WTC11 (cell line): ENCODE results near the gene ATP8B4. TPM values are rescaled to one million over a fixed set of nuclear protein-coding genes. Genes with fewer than 3 reads are reported as not detected.
A peak's percentile ranks its signal among the peaks of the same experiment; 100 is the strongest.

Experiments
- ATAC-seq: fragments of 200-7000 bp; cut with Tn5 transposase; 2 replicates; pipeline ENCODE4 v1.10.0; 2021; ENCODE audit warnings: mild to moderate bottlenecking, moderate library complexity
- CTCF ChIA-PET: fragments of 300-600 bp; sonication (Branson Sonifier 250); formaldehyde crosslinking; loops from one replicate; lab custom pipeline; 2021; ENCODE audit warnings: antibody characterized with exemption; lab: Charles Lee
- POLR2A ChIA-PET: fragments of 350-600 bp; sonication (Branson Sonifier 250); formaldehyde crosslinking; loops from one replicate; lab custom pipeline; 2021; ENCODE audit warnings: antibody characterized with exemption; lab: Charles Lee
- DNase-seq: peaks from one replicate; pipeline ENCODE4 v3.0.0; 2021; ENCODE audit warnings: low spot score
- H3K27ac Mint-ChIP-seq: 2 replicates; pipeline ENCODE4 v1.8.0; 2021; ENCODE audit warnings: mixed read lengths
- H3K27me3 Mint-ChIP-seq: 2 replicates; pipeline ENCODE4 v1.8.0; 2021; ENCODE audit warnings: low read depth, mild to moderate bottlenecking, moderate library complexity, mixed read lengths
- H3K36me3 Mint-ChIP-seq: 2 replicates; pipeline ENCODE4 v1.8.0; 2021; ENCODE audit warnings: mixed read lengths
- H3K4me1 Mint-ChIP-seq: 2 replicates; pipeline ENCODE4 v1.8.0; 2022; ENCODE audit warnings: mixed read lengths
- H3K4me3 Mint-ChIP-seq: 2 replicates; pipeline ENCODE4 v1.8.0; 2021; ENCODE audit warnings: mild to moderate bottlenecking, moderate library complexity, mixed read lengths
- H3K9me3 Mint-ChIP-seq: 2 replicates; pipeline ENCODE4 v1.8.0; 2021; ENCODE audit warnings: mixed read lengths
- E2F4 ChIP-seq: sonication (generic); formaldehyde crosslinking; IDR thresholded peaks from 2 replicates; pipeline ENCODE4 v1.8.1; 2022; ENCODE audit warnings: low read depth, mild to moderate bottlenecking, moderate library complexity, missing genetic modification reagents, borderline replicate concordance
- ELF4 ChIP-seq: sonication (generic); formaldehyde crosslinking; IDR thresholded peaks from 2 replicates; pipeline ENCODE4 v1.8.1; 2022; ENCODE audit warnings: low read depth, mild to moderate bottlenecking, moderate library complexity, missing genetic modification reagents
- ETV6 ChIP-seq: sonication (generic); formaldehyde crosslinking; IDR thresholded peaks from 2 replicates; pipeline ENCODE4 v1.8.1; 2022; ENCODE audit warnings: mild to moderate bottlenecking, missing genetic modification reagents
- FOXK1 ChIP-seq: sonication (generic); formaldehyde crosslinking; IDR thresholded peaks from 2 replicates; pipeline ENCODE4 v1.8.0; 2022; ENCODE audit warnings: mild to moderate bottlenecking, moderate library complexity, missing genetic modification reagents
- IRF1 ChIP-seq: sonication (generic); formaldehyde crosslinking; IDR thresholded peaks from 2 replicates; pipeline ENCODE4 v1.8.0; 2023; ENCODE audit warnings: missing genetic modification reagents
- MAX ChIP-seq: sonication (generic); formaldehyde crosslinking; IDR thresholded peaks from 2 replicates; pipeline ENCODE4 v1.8.0; 2022; ENCODE audit warnings: mild to moderate bottlenecking, missing genetic modification reagents
- NFYB ChIP-seq: sonication (generic); formaldehyde crosslinking; conservative IDR thresholded peaks from 2 replicates; pipeline ENCODE4 v1.8.0; 2022; ENCODE audit warnings: low read depth, missing genetic modification reagents
- USF2 ChIP-seq: sonication (generic); formaldehyde crosslinking; IDR thresholded peaks from 2 replicates; pipeline ENCODE4 v1.8.1; 2023; ENCODE audit warnings: mild to moderate bottlenecking, missing genetic modification reagents, moderate library complexity
- ZNF121 ChIP-seq: sonication (generic); formaldehyde crosslinking; IDR thresholded peaks from 2 replicates; pipeline ENCODE4 v1.8.0; 2023; ENCODE audit warnings: missing genetic modification reagents
- total RNA-seq: library from RNA; stranded (reverse); gene quantifications from 3 replicates; pipeline ENCODE4 v1.2.3, GENCODE V29; 2021
- TF ChIP-seq, protein P1 (sequence below): sonication (generic); formaldehyde crosslinking; IDR thresholded peaks from 2 replicates; pipeline ENCODE4 v1.8.1; 2022; ENCODE audit warnings: low read depth, missing genetic modification reagents, borderline replicate concordance
- TF ChIP-seq, protein P2 (sequence below): sonication (generic); formaldehyde crosslinking; IDR thresholded peaks from 2 replicates; pipeline ENCODE4 v1.8.1; 2022; ENCODE audit warnings: mild to moderate bottlenecking, missing genetic modification reagents, moderate library complexity, borderline replicate concordance
- TF ChIP-seq, protein P3 (sequence below): sonication (generic); formaldehyde crosslinking; IDR thresholded peaks from 2 replicates; pipeline ENCODE4 v1.8.0; 2022; ENCODE audit warnings: missing genetic modification reagents
- TF ChIP-seq, protein P4 (sequence below): fragments of 250-450 bp; sonication (Bioruptor Pico); IDR thresholded peaks from 2 replicates; pipeline ENCODE4 v2.1.2; 2022; ENCODE audit warnings: mild to moderate bottlenecking, moderate library complexity
- TF ChIP-seq, protein P5 (sequence below): sonication (generic); formaldehyde crosslinking; conservative IDR thresholded peaks from 2 replicates; pipeline ENCODE4 v1.8.1; 2023; ENCODE audit warnings: mild to moderate bottlenecking, low read depth, missing genetic modification reagents, moderate library complexity

ATP8B4 gene
- total RNA-seq, 1 experiment from 2014 or later = 0.37 TPM

GRCh38 chr15:50059883-50060282 lies 59.1 kb downstream of the ATP8B4 start:
- Mint-ChIP-seq H3K9me3 (0 out of 2 replicates have a peak, but pooled peaks cover under 1% of the 10 kb centered on the region), H3K36me3 (no peaks in the 10 kb centered on the region), H3K27me3 (no peaks in the 10 kb centered on the region), H3K4me3 (no peak overlapping the region)
- DNase-seq = no peak
- TF ChIP-seq, protein P1, sequence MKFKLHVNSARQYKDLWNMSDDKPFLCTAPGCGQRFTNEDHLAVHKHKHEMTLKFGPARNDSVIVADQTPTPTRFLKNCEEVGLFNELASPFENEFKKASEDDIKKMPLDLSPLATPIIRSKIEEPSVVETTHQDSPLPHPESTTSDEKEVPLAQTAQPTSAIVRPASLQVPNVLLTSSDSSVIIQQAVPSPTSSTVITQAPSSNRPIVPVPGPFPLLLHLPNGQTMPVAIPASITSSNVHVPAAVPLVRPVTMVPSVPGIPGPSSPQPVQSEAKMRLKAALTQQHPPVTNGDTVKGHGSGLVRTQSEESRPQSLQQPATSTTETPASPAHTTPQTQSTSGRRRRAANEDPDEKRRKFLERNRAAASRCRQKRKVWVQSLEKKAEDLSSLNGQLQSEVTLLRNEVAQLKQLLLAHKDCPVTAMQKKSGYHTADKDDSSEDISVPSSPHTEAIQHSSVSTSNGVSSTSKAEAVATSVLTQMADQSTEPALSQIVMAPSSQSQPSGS (CRISPR knock-in tag) = no peak
- TF ChIP-seq, protein P2, sequence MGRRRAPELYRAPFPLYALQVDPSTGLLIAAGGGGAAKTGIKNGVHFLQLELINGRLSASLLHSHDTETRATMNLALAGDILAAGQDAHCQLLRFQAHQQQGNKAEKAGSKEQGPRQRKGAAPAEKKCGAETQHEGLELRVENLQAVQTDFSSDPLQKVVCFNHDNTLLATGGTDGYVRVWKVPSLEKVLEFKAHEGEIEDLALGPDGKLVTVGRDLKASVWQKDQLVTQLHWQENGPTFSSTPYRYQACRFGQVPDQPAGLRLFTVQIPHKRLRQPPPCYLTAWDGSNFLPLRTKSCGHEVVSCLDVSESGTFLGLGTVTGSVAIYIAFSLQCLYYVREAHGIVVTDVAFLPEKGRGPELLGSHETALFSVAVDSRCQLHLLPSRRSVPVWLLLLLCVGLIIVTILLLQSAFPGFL (CRISPR knock-in tag) = no peak
- TF ChIP-seq, protein P3, sequence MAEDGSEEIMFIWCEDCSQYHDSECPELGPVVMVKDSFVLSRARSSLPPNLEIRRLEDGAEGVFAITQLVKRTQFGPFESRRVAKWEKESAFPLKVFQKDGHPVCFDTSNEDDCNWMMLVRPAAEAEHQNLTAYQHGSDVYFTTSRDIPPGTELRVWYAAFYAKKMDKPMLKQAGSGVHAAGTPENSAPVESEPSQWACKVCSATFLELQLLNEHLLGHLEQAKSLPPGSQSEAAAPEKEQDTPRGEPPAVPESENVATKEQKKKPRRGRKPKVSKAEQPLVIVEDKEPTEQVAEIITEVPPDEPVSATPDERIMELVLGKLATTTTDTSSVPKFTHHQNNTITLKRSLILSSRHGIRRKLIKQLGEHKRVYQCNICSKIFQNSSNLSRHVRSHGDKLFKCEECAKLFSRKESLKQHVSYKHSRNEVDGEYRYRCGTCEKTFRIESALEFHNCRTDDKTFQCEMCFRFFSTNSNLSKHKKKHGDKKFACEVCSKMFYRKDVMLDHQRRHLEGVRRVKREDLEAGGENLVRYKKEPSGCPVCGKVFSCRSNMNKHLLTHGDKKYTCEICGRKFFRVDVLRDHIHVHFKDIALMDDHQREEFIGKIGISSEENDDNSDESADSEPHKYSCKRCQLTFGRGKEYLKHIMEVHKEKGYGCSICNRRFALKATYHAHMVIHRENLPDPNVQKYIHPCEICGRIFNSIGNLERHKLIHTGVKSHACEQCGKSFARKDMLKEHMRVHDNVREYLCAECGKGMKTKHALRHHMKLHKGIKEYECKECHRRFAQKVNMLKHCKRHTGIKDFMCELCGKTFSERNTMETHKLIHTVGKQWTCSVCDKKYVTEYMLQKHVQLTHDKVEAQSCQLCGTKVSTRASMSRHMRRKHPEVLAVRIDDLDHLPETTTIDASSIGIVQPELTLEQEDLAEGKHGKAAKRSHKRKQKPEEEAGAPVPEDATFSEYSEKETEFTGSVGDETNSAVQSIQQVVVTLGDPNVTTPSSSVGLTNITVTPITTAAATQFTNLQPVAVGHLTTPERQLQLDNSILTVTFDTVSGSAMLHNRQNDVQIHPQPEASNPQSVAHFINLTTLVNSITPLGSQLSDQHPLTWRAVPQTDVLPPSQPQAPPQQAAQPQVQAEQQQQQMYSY (CRISPR knock-in tag) = no peak
- no peak for TF ChIP-seq USF2 (CRISPR knock-in tag)
- no peak for TF ChIP-seq IRF1 (CRISPR knock-in tag)
- no peak for TF ChIP-seq ETV6 (CRISPR knock-in tag)
- no peak for TF ChIP-seq ZNF121 (CRISPR knock-in tag)
- no peak for TF ChIP-seq NFYB (CRISPR knock-in tag)
- TF ChIP-seq MAX (CRISPR knock-in tag) = no peak
- TF ChIP-seq, protein P4, sequence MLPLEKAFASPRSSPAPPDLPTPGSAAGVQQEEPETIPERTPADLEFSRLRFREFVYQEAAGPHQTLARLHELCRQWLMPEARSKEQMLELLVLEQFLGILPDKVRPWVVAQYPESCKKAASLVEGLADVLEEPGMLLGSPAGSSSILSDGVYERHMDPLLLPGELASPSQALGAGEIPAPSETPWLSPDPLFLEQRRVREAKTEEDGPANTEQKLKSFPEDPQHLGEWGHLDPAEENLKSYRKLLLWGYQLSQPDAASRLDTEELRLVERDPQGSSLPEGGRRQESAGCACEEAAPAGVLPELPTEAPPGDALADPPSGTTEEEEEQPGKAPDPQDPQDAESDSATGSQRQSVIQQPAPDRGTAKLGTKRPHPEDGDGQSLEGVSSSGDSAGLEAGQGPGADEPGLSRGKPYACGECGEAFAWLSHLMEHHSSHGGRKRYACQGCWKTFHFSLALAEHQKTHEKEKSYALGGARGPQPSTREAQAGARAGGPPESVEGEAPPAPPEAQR (CRISPR knock-in tag) = no peak
- no peak for TF ChIP-seq FOXK1 (CRISPR knock-in tag)
- TF ChIP-seq, protein P5, sequence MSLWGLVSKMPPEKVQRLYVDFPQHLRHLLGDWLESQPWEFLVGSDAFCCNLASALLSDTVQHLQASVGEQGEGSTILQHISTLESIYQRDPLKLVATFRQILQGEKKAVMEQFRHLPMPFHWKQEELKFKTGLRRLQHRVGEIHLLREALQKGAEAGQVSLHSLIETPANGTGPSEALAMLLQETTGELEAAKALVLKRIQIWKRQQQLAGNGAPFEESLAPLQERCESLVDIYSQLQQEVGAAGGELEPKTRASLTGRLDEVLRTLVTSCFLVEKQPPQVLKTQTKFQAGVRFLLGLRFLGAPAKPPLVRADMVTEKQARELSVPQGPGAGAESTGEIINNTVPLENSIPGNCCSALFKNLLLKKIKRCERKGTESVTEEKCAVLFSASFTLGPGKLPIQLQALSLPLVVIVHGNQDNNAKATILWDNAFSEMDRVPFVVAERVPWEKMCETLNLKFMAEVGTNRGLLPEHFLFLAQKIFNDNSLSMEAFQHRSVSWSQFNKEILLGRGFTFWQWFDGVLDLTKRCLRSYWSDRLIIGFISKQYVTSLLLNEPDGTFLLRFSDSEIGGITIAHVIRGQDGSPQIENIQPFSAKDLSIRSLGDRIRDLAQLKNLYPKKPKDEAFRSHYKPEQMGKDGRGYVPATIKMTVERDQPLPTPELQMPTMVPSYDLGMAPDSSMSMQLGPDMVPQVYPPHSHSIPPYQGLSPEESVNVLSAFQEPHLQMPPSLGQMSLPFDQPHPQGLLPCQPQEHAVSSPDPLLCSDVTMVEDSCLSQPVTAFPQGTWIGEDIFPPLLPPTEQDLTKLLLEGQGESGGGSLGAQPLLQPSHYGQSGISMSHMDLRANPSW (CRISPR knock-in tag) = no peak
- TF ChIP-seq ELF4 = no peak
- TF ChIP-seq E2F4 (CRISPR knock-in tag) = no peak
- TF ChIP-seq, all 79 proteins: peak for 0
- ChIA-PET POLR2A (no interaction called here), CTCF (no interaction called here)
- Mint-ChIP-seq H3K27ac (0 out of 2 replicates have a peak overlapping the region, but pooled peaks have one; percentile 37), H3K4me1 (peaks cover 35% of the 10 kb centered on the region)
- ATAC-seq = peak; percentile 86
